Naive thymus-derived CD4-positive, alpha-beta T cell (primary cell): ENCODE data around the gene SRPRA. TPM values are rescaled to one million over a fixed set of nuclear protein-coding genes. Genes with fewer than 3 reads are reported as not detected.

Source experiments
- polyA plus RNA-seq, 2 donors: library from polyadenylated mRNA; unstranded; fragments of 300-500 nt; fragmentation: Illumina TruSeq; gene quantifications; one replicate each; pipeline ENCODE4 v1.2.3, GENCODE V29; 2021
- total RNA-seq, 6 experiments: library from RNA in 5 of 6; stranded (reverse) in 5 of 6; gene quantifications; 1 replicate in 5 of 6; 2 replicates in 1 of 6; pipeline ENCODE4 v1.2.3 and lab custom pipeline; 2021 to 2026

Gene SRPRA
- total and polyA plus RNA-seq, 7 experiments from 2014 or later, result 81.6 to 179 (median 149) TPM

Other genes starting within 250 kb of the SRPRA start
- 1 to 10 TPM; 1.5 to 4.8 (median 2.3) TPM for gene CDON, start 206.0 kb downstream of the SRPRA start, total RNA-seq
- gene CDON, start 206.0 kb downstream of the SRPRA start, polyA plus RNA-seq, result under 1 TPM; 0.24 to 0.69 TPM
- gene RPUSD4, start 57.2 kb downstream of the SRPRA start, total RNA-seq, result 10 to 100 TPM; 30.1 to 49.6 (median 43.8) TPM
- 10 to 100 TPM; 15.4 to 25.8 TPM for gene RPUSD4, start 57.2 kb downstream of the SRPRA start, polyA plus RNA-seq
- 10 to 100 TPM in 3 of 5 experiments, 1 to 10 TPM in 2; 4.0 to 10.9 (median 10.5) TPM for gene FAM118B, start 57.1 kb downstream of the SRPRA start, total RNA-seq
- 10 to 100 TPM; 12.2 to 14.7 TPM for gene FAM118B, start 57.1 kb downstream of the SRPRA start, polyA plus RNA-seq
- 10 to 100 TPM; 27.5 to 42.7 (median 35.5) TPM for gene FOXRED1, start 259 bp upstream of the SRPRA start, total RNA-seq
- gene FOXRED1, start 259 bp upstream of the SRPRA start, polyA plus RNA-seq, result 10 to 100 TPM; 20.4 to 26.1 TPM
- gene TIRAP, start 14.2 kb upstream of the SRPRA start, total RNA-seq, result 10 to 100 TPM; 12.9 to 21.5 (median 17.9) TPM
- gene TIRAP, start 14.2 kb upstream of the SRPRA start, polyA plus RNA-seq, result 10 to 100 TPM in 1 of 2 donors, 1 to 10 TPM in 1; 9.6 to 15.3 TPM
- 10 to 100 TPM; 11.0 to 37.2 (median 17.4) TPM for gene DCPS, start 35.2 kb upstream of the SRPRA start, total RNA-seq
- 10 to 100 TPM; 37.9 to 39.2 TPM for gene DCPS, start 35.2 kb upstream of the SRPRA start, polyA plus RNA-seq
- gene ST3GAL4, start 86.8 kb upstream of the SRPRA start, total RNA-seq, result 10 to 100 TPM in 1 of 5 experiments, 1 to 10 TPM in 4; 2.7 to 13.4 (median 4.7) TPM
- gene ST3GAL4, start 86.8 kb upstream of the SRPRA start, polyA plus RNA-seq, result 1 to 10 TPM; 4.0 to 4.1 TPM